Activated CD8-positive, alpha-beta T cell treated with anti-CD3 and anti-CD28 coated beads, Interleukin-2, amount 10 ng/mL, durations not matched to agents 7 days and 5 days (primary cell): ENCODE measurements around the gene B4GALT1. TPM values are rescaled to one million over a fixed set of nuclear protein-coding genes. Genes with fewer than 3 reads are reported as not detected.

Experiments
- ATAC-seq: fragments of 150-1000 bp; cut with Tn5 transposase; one replicate; pipeline ENCODE4 v1.10.0; 2021; ENCODE audit warnings: moderate library complexity
- CTCF ChIA-PET: fragments of 350-600 bp; sonication (Branson Sonifier 250); formaldehyde crosslinking; loops from one replicate; lab custom pipeline; 2021; ENCODE audit warnings: antibody characterized with exemption; lab: Charles Lee
- POLR2A ChIA-PET: fragments of 350-600 bp; sonication (Branson Sonifier 250); formaldehyde crosslinking; loops from one replicate; lab custom pipeline; 2021; ENCODE audit warnings: antibody characterized with exemption; lab: Charles Lee
- DNase-seq: peaks from one replicate; pipeline ENCODE4 v3.0.0-alpha.2; 2020
- H3K27ac Mint-ChIP-seq: one replicate; pipeline ENCODE4 v1.8.0; 2021; ENCODE audit warnings: mild to moderate bottlenecking, mixed read lengths
- H3K27me3 Mint-ChIP-seq: one replicate; pipeline ENCODE4 v1.8.0; 2021; ENCODE audit warnings: low read depth, mixed read lengths
- H3K36me3 Mint-ChIP-seq: one replicate; pipeline ENCODE4 v1.8.0; 2021; ENCODE audit warnings: low read depth, mixed read lengths
- H3K4me1 Mint-ChIP-seq: one replicate; pipeline ENCODE4 v1.8.0; 2021; ENCODE audit warnings: low read depth, mixed read lengths
- H3K4me3 Mint-ChIP-seq: one replicate; pipeline ENCODE4 v1.8.0; 2021; ENCODE audit warnings: mild to moderate bottlenecking, mixed read lengths
- H3K9me3 Mint-ChIP-seq: one replicate; pipeline ENCODE4 v1.8.0; 2022; ENCODE audit warnings: mixed read lengths; ENCODE audit not compliant: insufficient read depth
- total RNA-seq, 2 experiments: library from RNA; stranded (reverse); gene quantifications; one replicate each; pipeline ENCODE4 v1.2.3, GENCODE V29; 2021

The B4GALT1 gene
- total RNA-seq, 2 experiments from 2014 or later: 27.8 to 28.5 TPM

DNA sequence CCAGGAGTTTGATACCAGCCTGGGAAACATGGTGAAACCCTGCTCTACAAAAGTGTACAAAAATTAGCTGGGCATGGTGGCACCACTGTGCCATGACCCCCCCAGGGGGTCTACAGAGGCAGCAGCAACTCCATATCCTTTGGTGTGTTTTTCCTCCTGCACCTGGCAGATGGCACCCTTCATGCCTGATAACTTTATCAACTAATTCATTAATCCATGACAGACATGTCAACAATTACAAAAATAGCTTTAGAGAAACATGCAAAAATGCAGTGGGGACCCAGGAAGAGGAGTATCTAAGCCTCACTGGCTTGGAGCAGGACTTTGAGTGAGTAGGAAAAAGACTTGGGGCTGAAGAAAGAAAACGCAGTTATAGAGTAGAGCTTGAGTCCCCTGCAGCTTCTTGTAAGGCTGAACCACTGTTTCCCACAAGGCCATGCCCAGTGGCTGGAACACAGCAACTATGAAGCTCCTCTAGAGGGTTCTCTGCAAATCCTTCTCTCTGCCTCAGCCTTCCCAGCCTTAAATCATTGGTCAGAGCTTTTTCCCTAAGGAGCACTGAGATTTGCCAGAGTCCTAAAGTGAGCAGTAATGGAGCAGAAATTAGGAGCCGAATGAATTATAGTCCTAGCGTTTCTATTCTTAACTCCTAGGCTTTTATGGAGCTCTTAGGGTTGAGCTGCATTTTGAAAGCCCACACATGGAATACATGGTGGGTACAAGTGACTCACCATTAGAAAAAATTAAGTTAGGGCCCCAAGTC lies 25.5 kb upstream of the B4GALT1 start:
- CTCF ChIA-PET: interaction anchor here (1.5 kb wide), 1 partner anchor 33 kb away, joined by 4 read pairs; no protein-coding TSS in a partner anchor
- no peak for ATAC-seq
- H3K9me3 Mint-ChIP-seq: no peaks in the 10 kb centered on the region
- H3K27me3 Mint-ChIP-seq: peaks cover 8% of the 10 kb centered on the region
- H3K36me3 Mint-ChIP-seq: no peaks in the 10 kb centered on the region
- H3K27ac Mint-ChIP-seq: no peak overlapping the region
- no peak overlapping the region for H3K4me3 Mint-ChIP-seq
- POLR2A ChIA-PET: interaction anchor here (1.1 kb wide), 1 partner anchor 9 kb away, joined by 6 read pairs; no protein-coding TSS in a partner anchor
- no peaks in the 10 kb centered on the region for H3K4me1 Mint-ChIP-seq
- no peak for DNase-seq

DNA sequence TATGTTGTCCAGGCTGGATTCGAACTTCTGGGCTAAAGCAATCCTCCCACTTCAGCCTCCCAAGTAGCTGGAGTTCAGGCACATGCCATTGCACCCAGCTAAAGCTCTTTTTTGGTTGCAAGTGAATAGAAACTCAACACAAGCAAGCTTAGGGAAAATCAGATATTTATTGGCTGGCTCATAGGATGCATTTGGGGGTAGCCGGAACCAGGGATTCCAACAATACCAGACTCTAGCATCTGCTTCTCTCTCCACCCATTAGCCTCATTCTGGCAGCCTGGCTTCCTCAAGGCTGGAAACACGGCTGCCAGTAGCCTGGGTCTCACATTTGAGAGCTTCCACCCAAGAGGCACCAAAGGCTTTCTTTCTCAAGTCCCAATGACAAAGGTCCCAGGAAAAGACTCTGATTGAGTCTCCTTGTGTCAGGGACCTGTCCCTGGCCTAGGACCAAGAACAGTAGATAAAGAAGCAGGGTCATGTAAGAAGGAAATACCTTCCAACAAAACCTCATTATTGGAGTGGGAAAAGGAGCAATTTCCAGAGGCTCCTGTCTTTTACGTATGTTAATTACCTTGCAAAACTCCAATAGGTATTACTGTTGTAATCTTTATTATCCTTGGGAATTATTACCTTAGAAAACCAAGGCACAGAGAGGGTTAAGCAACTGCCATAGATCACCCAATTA lies 23.0 kb upstream of the B4GALT1 start:
- no peaks in the 10 kb centered on the region for H3K36me3 Mint-ChIP-seq
- H3K4me1 Mint-ChIP-seq: no peaks in the 10 kb centered on the region

DNA sequence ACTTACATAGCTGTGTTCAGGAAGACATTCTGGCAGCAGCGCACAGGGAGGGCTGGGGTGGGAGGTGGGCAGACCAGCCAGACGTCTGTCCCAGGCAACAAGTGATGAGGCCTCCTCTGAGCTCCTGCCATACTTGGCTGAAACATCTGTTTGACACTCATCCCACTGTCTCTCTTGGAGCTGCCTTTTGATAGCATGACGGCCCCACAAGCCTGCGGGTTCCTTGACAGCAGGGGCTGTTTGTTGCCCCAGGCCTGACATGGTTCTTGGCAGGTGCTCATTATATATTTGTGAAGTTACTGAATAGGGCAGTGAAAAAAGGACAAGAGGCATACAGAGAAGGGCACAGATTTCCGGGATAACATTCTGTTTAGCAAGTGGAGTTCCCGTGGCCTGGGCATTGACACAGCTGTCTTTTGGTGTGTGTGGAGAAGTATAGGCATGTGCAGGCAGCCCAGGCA lies 22.2 kb upstream of the B4GALT1 start:
- no peak for DNase-seq
- H3K27ac Mint-ChIP-seq: no peak overlapping the region
- no peaks in the 10 kb centered on the region for H3K36me3 Mint-ChIP-seq
- ChIA-PET POLR2A (no interaction called here), CTCF (interaction anchor here (0.8 to 1.5 kb wide), 3 partner anchors 12 to 37 kb away, joined by 3 to 5 read pairs (median 3); no protein-coding TSS in a partner anchor)
- H3K4me3 Mint-ChIP-seq: no peak overlapping the region
- peaks cover 8% of the 10 kb centered on the region for H3K27me3 Mint-ChIP-seq
- no peak for ATAC-seq
- no peaks in the 10 kb centered on the region for H3K9me3 Mint-ChIP-seq
- no peaks in the 10 kb centered on the region for H3K4me1 Mint-ChIP-seq

More for the DNA sequence above, 23.0 kb upstream of the B4GALT1 start:
- ATAC-seq (no peak), DNase-seq (no peak)
- ChIA-PET CTCF (interaction anchor here (0.9 to 1.5 kb wide), 3 partner anchors 11 to 36 kb away, joined by 3 to 5 read pairs (median 4); no protein-coding TSS in a partner anchor), POLR2A (interaction anchor here (1.1 kb wide), 1 partner anchor 22 kb away, joined by 3 read pairs; no protein-coding TSS in a partner anchor)
- no peak overlapping the region for H3K4me3 Mint-ChIP-seq
- H3K9me3 Mint-ChIP-seq: no peaks in the 10 kb centered on the region
- peaks cover 8% of the 10 kb centered on the region for H3K27me3 Mint-ChIP-seq
- H3K27ac Mint-ChIP-seq: no peak overlapping the region

DNA sequence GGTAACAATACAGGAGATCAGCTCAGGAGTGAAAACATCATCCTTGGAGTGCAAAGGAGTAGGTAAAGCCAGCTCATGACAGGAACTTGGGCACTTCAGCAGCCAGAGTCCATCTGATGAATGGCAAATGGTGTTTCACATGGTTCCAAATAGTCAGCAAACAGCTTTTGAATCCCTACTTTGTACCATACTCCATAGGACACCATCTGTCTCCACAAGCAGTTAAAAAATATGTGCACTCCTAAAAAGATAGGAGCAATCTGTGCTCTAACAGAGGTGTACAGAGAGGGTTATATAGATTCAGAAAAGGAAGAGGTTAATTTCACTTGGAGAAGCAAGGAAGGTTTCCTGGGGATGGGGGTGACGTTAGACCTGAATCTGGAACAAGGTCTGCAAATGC lies 21.6 kb upstream of the B4GALT1 start:
- ATAC-seq (no peak), DNase-seq (no peak)
- no peaks in the 10 kb centered on the region for H3K9me3 Mint-ChIP-seq
- POLR2A ChIA-PET: no interaction called here
- no peaks in the 10 kb centered on the region for H3K36me3 Mint-ChIP-seq
- peaks cover 8% of the 10 kb centered on the region for H3K27me3 Mint-ChIP-seq
- H3K4me3 Mint-ChIP-seq: no peak overlapping the region
- H3K27ac Mint-ChIP-seq: no peak overlapping the region
- no peaks in the 10 kb centered on the region for H3K4me1 Mint-ChIP-seq
- CTCF ChIA-PET: interaction anchor here (0.8 to 1.5 kb wide), 2 partner anchors 12 to 35 kb away, joined by 3 to 5 read pairs; no protein-coding TSS in a partner anchor

DNA sequence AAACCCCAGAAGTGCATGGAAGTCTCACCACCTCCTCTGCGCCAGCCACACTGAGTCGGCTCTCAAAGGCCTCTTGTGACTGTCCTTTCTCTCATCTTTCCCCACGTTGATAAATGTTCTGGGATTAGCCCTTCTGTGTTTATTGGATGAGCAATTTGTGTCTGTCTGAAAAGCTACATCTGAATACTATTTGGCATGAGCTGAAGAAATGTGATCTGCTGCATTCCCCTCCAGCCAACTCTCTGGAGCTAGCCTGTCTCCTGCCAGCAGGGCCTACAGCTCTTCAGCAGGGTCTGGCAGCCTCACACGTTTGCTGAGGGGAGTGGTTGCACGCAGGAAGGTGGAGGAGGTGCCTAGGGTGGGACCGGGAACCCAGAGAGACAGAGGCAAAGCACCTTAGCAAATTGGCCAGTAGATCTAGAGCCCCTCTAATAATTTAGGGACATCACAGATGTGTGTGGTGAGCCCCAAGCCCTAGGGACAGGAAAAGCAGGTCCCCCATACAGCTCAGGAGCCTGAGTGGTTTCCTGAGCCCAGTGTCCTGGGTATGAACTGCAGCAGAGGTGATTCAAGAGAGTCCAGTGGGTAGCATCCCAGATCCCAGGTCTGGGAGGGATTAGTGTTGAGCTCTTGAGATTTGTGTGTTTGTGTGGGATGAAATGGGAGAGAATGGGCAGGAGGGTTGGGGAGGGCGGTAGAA lies 20.5 kb upstream of the B4GALT1 start:
- H3K9me3 Mint-ChIP-seq: no peaks in the 10 kb centered on the region
- H3K27me3 Mint-ChIP-seq: peaks cover 8% of the 10 kb centered on the region
- ChIA-PET CTCF (interaction anchor here (0.8 to 1.0 kb wide), 2 partner anchors 30 to 88 kb away, joined by 3 read pairs; no protein-coding TSS in a partner anchor), POLR2A (no interaction called here)
- DNase-seq: no peak
- no peak for ATAC-seq
- H3K27ac Mint-ChIP-seq: no peak overlapping the region
- no peaks in the 10 kb centered on the region for H3K4me1 Mint-ChIP-seq
- no peaks in the 10 kb centered on the region for H3K36me3 Mint-ChIP-seq
- no peak overlapping the region for H3K4me3 Mint-ChIP-seq

DNA sequence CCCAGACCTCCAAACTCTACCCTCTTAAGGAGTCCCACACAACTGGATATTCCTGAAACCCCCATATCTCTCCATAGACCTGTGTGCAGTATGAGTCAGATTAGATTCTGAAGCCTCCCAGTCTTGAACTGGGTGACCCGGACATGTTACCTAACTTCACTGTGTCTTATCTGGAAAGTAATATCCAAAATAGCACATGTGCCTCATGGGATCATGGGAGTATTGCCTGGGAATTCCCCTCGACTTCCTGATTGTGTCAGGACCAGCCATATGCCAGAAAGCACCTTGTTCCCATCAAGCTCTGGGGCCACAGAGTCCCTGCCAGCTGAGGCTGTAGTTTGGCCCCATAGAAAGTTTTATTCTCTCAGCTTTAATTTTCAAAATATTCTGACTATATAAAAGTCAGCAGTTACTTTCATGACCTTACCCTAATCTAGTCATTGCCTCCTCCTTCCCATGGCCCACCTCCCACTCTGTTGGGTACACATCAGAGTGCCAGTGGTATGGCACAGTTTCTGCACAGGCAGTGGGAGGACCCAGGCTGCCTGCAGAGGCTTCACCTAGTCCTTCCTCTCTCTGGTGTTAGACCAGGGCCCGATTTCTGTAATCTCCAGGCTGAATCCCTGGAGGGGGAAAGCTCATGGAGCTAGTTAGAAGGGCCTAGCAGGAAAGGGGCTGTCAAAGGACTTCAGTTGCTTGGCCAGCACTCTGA lies 19.5 kb upstream of the B4GALT1 start:
- H3K9me3 Mint-ChIP-seq: no peaks in the 10 kb centered on the region
- ATAC-seq (no peak), DNase-seq (no peak)
- CTCF ChIA-PET: interaction anchor here (1.0 kb wide), 1 partner anchor 32 kb away, joined by 3 read pairs; no protein-coding TSS in a partner anchor
- POLR2A ChIA-PET: no interaction called here
- H3K27ac Mint-ChIP-seq: no peak overlapping the region
- no peak overlapping the region for H3K4me3 Mint-ChIP-seq
- H3K36me3 Mint-ChIP-seq: no peaks in the 10 kb centered on the region
- no peaks in the 10 kb centered on the region for H3K4me1 Mint-ChIP-seq
- peaks cover 15% of the 10 kb centered on the region for H3K27me3 Mint-ChIP-seq

DNA sequence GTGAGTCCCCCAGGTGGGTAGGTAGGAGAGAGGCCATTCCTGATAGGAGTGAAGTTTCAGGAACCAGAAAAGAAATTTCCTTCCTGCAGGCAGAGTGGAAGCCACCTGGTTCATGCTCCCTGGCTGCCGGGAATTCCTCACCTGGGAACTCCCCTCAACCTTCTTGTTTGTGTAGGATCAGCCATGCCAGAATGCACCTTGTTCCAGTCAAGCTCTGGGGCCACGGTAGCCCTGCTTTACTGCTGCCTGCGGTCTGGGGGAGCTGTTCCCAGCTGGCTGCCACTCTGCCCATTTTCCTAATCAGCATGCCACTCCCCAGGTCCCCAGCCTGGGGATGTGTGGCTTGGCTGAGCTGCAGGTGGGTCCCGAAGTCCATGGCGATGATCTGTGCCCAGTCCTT lies 18.7 kb upstream of the B4GALT1 start:
- peaks cover 19% of the 10 kb centered on the region for H3K27me3 Mint-ChIP-seq
- no peak for DNase-seq
- H3K36me3 Mint-ChIP-seq: no peaks in the 10 kb centered on the region
- H3K4me3 Mint-ChIP-seq: no peak overlapping the region
- ChIA-PET POLR2A (no interaction called here), CTCF (no interaction called here)
- ATAC-seq: no peak
- no peaks in the 10 kb centered on the region for H3K4me1 Mint-ChIP-seq
- H3K27ac Mint-ChIP-seq: no peak overlapping the region
- no peaks in the 10 kb centered on the region for H3K9me3 Mint-ChIP-seq

DNA sequence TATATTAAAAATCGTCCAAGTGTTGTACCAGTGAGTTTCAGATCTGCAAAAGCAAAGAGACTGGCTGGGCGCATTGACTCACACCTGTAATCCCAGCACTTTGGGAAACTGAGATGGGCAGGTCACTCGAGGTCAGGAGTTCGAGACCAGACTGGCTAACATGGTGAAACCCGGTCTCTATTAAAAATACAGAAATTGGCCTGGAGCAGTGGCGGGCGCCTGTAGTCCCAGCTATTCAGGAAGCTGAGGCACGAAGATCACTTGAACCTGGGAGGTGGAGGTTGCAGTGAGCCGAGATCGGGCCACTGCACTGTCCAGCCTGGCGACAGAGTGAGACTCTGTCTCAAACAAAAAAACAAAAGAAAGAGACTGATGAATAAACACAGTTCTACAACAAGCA lies 18.3 kb upstream of the B4GALT1 start:
- ChIA-PET CTCF (interaction anchor here (1.3 kb wide), 1 partner anchor 60 kb away, joined by 3 read pairs; no protein-coding TSS in a partner anchor), POLR2A (no interaction called here)
- DNase-seq (no peak), ATAC-seq (no peak)
- Mint-ChIP-seq H3K4me3 (no peak overlapping the region), H3K4me1 (no peaks in the 10 kb centered on the region), H3K27ac (no peak overlapping the region), H3K9me3 (no peaks in the 10 kb centered on the region), H3K36me3 (no peaks in the 10 kb centered on the region), H3K27me3 (peaks cover 19% of the 10 kb centered on the region)

DNA sequence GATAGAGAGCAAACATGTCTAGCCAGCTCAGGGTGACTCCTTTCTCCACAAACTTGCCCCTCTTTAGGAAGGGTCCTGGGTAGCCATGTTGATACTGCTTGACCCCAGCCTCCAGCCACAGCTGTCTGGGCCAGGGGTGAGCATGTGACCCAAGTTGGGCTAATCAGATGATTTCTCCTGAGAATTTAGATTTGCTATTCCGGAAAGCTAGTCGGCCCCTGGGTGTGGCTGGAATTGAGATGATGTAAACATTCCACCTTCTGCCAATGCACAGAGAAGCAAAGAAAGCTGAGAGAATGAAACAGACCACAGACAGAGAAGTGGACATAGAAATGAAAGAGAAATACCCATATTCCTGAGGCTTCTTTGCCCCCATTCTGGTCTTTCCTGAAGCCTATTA lies 17.8 kb upstream of the B4GALT1 start:
- Mint-ChIP-seq H3K4me1 (no peaks in the 10 kb centered on the region), H3K9me3 (no peaks in the 10 kb centered on the region), H3K36me3 (no peaks in the 10 kb centered on the region), H3K27ac (no peak overlapping the region), H3K4me3 (no peak overlapping the region), H3K27me3 (peaks cover 19% of the 10 kb centered on the region)
- CTCF ChIA-PET: interaction anchor here (1.3 kb wide), 1 partner anchor 60 kb away, joined by 3 read pairs; no protein-coding TSS in a partner anchor
- no peak for ATAC-seq
- no peak for DNase-seq
- POLR2A ChIA-PET: no interaction called here

DNA sequence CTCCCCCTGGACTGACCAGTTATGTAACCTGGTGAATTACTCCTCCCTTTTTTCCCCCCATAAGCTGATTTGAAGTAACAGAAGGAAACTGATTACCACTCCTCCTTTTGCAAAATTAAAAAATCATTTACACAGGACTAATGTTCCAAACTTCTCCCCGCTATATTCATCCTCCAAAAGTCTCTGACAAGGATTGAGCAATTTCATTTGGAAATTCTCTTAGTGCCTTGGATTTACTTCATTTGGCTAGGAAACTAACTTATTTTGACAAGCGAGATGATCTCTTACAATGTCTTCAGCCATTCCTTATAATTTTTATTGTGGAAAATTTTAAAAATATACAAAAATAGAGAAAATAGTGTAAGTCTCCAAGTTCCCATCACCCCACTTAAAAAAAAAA lies 15.4 kb upstream of the B4GALT1 start:
- H3K4me1 Mint-ChIP-seq: no peaks in the 10 kb centered on the region
- H3K4me3 Mint-ChIP-seq: no peak overlapping the region
- POLR2A ChIA-PET: no interaction called here
- ATAC-seq: no peak
- H3K9me3 Mint-ChIP-seq: no peaks in the 10 kb centered on the region
- no peak overlapping the region for H3K27ac Mint-ChIP-seq
- no peaks in the 10 kb centered on the region for H3K36me3 Mint-ChIP-seq
- peaks cover 10% of the 10 kb centered on the region for H3K27me3 Mint-ChIP-seq
- CTCF ChIA-PET: interaction anchor here (0.8 to 1.1 kb wide), 2 partner anchors 12 to 44 kb away, joined by 3 read pairs; no protein-coding TSS in a partner anchor
- no peak for DNase-seq
